Measurements from ENCODE around the gene GNL1. TPM values are rescaled to one million over a fixed set of nuclear protein-coding genes. Genes with fewer than 3 reads are reported as not detected.

Gene GNL1, protein sequence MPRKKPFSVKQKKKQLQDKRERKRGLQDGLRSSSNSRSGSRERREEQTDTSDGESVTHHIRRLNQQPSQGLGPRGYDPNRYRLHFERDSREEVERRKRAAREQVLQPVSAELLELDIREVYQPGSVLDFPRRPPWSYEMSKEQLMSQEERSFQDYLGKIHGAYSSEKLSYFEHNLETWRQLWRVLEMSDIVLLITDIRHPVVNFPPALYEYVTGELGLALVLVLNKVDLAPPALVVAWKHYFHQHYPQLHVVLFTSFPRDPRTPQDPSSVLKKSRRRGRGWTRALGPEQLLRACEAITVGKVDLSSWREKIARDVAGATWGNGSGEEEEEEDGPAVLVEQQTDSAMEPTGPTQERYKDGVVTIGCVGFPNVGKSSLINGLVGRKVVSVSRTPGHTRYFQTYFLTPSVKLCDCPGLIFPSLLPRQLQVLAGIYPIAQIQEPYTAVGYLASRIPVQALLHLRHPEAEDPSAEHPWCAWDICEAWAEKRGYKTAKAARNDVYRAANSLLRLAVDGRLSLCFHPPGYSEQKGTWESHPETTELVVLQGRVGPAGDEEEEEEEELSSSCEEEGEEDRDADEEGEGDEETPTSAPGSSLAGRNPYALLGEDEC
- 30.5 to 38.6 TPM (median 34.5 TPM) in 5 replicates for total RNA-seq (2022; extraction: Qiagen RNA extraction; ENCODE audit: low read depth)

DNA sequence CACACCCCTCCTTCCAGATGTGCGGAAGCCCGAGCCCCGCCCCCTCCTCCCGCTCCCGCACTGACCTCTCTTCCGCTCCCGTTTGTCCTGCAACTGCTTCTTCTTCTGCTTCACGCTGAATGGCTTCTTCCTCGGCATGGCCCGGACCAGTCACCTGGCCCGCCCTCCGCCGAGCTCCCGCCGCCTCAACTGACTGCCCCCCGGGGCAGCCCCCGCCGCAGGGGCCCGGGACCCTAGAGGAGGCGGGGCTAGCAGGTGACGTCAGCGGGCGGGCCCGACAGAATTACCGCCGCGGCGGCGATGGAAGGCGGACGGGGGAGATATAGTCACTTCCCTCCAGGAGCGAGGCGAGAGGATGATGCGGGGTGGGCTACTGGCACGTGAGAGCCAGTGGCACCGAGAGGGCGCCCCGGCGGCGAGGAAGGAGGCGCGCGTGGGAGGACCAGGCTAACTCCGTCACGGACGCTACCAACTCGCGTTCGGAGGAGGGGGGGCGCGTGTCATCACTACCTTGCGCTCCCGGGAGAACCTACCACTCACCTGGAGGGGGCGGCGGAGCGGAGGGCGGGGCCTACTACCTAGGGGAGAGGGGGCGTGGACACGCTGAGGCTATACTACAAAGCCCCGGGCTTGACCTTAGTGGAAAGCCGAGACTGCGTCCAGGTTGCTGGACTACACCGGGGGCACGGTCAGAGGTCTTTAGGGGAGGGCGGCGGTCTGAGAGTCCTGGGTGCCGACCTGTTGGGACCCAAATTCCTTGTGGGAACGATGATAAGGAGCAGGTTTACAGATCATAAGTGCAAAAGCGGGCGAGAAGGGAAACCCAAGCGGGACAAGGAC, at the start of gene GNL1:
Gene GNL1, minus strand, starts transcription at position 424 of the 840 bp plus-strand sequence. Its CDS starts 286 bp downstream, at position 138.

GRCh38 chr6:30571075-30571761, 14.9 kb upstream of the GNL1 start, which contains the start of gene ABCF1:
Gene ABCF1, plus strand, starts transcription at chr6:30571442. Its CDS starts 46 bp downstream, at chr6:30571488.

DNA sequence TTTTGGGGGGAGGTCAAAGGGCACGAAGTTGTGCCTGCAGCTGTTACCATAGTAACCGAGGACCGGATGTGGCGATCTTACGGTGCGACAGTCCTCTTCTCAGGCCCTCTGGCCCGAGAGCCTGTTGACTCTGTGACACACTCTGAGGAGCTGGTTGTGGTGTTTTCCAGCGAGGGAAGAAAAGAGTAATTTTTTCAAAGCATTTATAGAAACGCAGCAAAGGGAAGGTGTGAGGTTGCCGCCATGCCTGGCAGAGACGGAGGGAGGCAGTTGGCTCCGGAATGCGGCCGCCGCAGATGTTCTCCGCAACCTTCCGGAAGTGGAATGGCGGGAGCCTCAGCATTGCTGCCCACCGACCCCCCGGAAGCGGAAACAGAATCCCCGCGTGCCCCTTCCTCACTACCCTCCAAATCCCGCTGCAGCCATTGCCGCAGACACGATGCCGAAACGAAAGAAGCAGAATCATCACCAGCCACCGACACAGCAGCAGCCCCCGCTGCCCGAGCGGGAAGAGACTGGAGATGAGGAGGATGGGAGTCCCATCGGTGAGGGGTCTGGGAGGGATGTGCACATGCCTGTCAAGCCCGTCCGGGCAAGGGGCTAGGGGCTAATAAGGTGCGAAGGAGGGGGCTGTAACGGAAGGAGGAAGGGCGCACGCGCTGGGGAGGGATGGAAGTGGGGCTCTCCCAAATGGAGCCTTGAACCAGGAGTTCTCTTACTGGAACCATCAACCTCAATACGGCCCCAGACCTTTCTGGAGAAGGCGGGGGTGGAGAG, 805 bp upstream of the GNL1 start, which contains the start of gene PRR3:
Gene PRR3, plus strand, starts transcription at position 390 of the 777 bp plus-strand sequence. Its CDS starts 50 bp downstream, at position 440.

Other genes starting within 250 kb of the GNL1 start
- 6.6 to 8.2 TPM (median 7.5 TPM) in 5 replicates for gene TRIM39, start 229.6 kb downstream of the GNL1 start, total RNA-seq (2022; extraction: Qiagen RNA extraction; ENCODE audit: low read depth)
- gene RPP21, start 211.3 kb downstream of the GNL1 start, total RNA-seq (2022; extraction: Qiagen RNA extraction; ENCODE audit: low read depth) = 62.1 to 74.0 TPM (median 66.6 TPM) in 5 replicates
- gene HLA-E, start 67.0 kb downstream of the GNL1 start, total RNA-seq (2022; extraction: Qiagen RNA extraction; ENCODE audit: low read depth) = 62.1 to 69.3 TPM (median 62.6 TPM) in 5 replicates
- gene PRR3, start 806 bp upstream of the GNL1 start, total RNA-seq (2022; extraction: Qiagen RNA extraction; ENCODE audit: low read depth) = 14.6 to 17.0 TPM (median 15.0 TPM) in 5 replicates
- gene ABCF1, start 15.0 kb upstream of the GNL1 start, total RNA-seq (2022; extraction: Qiagen RNA extraction; ENCODE audit: low read depth) = 50.8 to 66.2 TPM (median 55.3 TPM) in 5 replicates
- 30.6 to 52.8 TPM (median 34.0 TPM) in 5 replicates for gene PPP1R10, start 60.8 kb upstream of the GNL1 start, total RNA-seq (2022; extraction: Qiagen RNA extraction; ENCODE audit: low read depth)
- gene MRPS18B, start 61.4 kb upstream of the GNL1 start, total RNA-seq (2022; extraction: Qiagen RNA extraction; ENCODE audit: low read depth) = 72.7 to 109 TPM (median 74.8 TPM) in 5 replicates
- 5.1 to 6.5 TPM (median 6.0 TPM) in 5 replicates for gene ATAT1, start 70.4 kb upstream of the GNL1 start, total RNA-seq (2022; extraction: Qiagen RNA extraction; ENCODE audit: low read depth)
- 8.5 to 13.8 TPM (median 13.7 TPM) in 5 replicates for gene C6orf136, start 90.6 kb upstream of the GNL1 start, total RNA-seq (2022; extraction: Qiagen RNA extraction; ENCODE audit: low read depth)
- 25.8 to 30.1 TPM (median 28.8 TPM) in 5 replicates for gene DHX16, start 116.5 kb upstream of the GNL1 start, total RNA-seq (2022; extraction: Qiagen RNA extraction; ENCODE audit: low read depth)
- gene PPP1R18, start 130.2 kb upstream of the GNL1 start, total RNA-seq (2022; extraction: Qiagen RNA extraction; ENCODE audit: low read depth) = 42.8 to 50.5 TPM (median 45.3 TPM) in 5 replicates
- 22.2 to 29.6 TPM (median 27.7 TPM) in 5 replicates for gene NRM, start 134.5 kb upstream of the GNL1 start, total RNA-seq (2022; extraction: Qiagen RNA extraction; ENCODE audit: low read depth)
- gene MDC1, start 160.8 kb upstream of the GNL1 start, total RNA-seq (2022; extraction: Qiagen RNA extraction; ENCODE audit: low read depth) = 16.3 to 19.0 TPM (median 18.2 TPM) in 5 replicates
- 755 to 974 TPM (median 943 TPM) in 5 replicates for gene TUBB, start 163.9 kb upstream of the GNL1 start, total RNA-seq (2022; extraction: Qiagen RNA extraction; ENCODE audit: low read depth)
- gene FLOT1, start 186.2 kb upstream of the GNL1 start, total RNA-seq (2022; extraction: Qiagen RNA extraction; ENCODE audit: low read depth) = 77.3 to 97.3 TPM (median 91.8 TPM) in 5 replicates
- gene IER3, start 188.1 kb upstream of the GNL1 start, total RNA-seq (2022; extraction: Qiagen RNA extraction; ENCODE audit: low read depth) = 117 to 167 TPM (median 156 TPM) in 5 replicates